Tibial nerve (tissue), 3 donors: ENCODE data around the gene CPNE2.

Experiments
- POLR2A ChIP-seq, 2 donors: fragments of 450-650 bp; IDR thresholded peaks; one replicate each; pipeline ENCODE4 v1.6.1; 2017; ENCODE audit warnings: antibody characterized with exemption in 2 of 2, mild to moderate bottlenecking in 2 of 2, moderate library complexity in 2 of 2
- TF ChIP-seq, protein P1 (sequence below), 5 experiments: fragments of 200-600 bp in 3 of 5; fragments of 450-650 bp in 2 of 5; sonication (generic) in 3 of 5; IDR thresholded peaks; one replicate each; pipeline ENCODE4 v1.5.1; 2016 to 2019; ENCODE audit warnings: antibody characterized with exemption in 5 of 5, mild to moderate bottlenecking in 3 of 5, moderate library complexity in 2 of 5

DNA sequence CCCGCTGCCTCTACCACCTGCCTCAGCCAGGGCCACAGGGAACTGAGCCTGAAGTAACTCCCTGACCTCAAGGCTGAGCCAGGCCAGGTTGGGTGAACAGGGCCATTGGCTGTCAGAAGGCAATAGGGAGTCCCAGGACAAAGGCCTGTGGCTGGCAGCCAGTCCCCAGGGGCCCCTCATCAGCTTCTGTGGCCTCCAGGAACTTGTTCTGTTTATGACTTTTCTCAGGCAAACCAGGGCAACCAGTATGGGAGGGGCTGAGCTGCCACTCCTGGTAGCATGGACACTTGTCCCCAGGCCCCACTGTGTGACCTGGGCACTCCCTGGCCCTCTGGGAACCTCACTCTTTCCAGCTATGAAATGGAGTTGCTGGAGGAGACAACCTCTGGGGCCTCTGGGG, 40.1 kb downstream of the CPNE2 start:
- TF ChIP-seq, protein P1, sequence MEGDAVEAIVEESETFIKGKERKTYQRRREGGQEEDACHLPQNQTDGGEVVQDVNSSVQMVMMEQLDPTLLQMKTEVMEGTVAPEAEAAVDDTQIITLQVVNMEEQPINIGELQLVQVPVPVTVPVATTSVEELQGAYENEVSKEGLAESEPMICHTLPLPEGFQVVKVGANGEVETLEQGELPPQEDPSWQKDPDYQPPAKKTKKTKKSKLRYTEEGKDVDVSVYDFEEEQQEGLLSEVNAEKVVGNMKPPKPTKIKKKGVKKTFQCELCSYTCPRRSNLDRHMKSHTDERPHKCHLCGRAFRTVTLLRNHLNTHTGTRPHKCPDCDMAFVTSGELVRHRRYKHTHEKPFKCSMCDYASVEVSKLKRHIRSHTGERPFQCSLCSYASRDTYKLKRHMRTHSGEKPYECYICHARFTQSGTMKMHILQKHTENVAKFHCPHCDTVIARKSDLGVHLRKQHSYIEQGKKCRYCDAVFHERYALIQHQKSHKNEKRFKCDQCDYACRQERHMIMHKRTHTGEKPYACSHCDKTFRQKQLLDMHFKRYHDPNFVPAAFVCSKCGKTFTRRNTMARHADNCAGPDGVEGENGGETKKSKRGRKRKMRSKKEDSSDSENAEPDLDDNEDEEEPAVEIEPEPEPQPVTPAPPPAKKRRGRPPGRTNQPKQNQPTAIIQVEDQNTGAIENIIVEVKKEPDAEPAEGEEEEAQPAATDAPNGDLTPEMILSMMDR (IDR thresholded peaks at IDR 0.05) = no peak
- TF ChIP-seq POLR2A (IDR thresholded peaks at IDR 0.05) = no peak
